HFF-Myc (cell line): ENCODE data around the gene LELP1.
"Not testable (repeated sequence)": the region's sequence is repeated elsewhere in the genome, so short reads cannot be mapped to it uniquely, and the experiment has no call there.

Experiments
- DNase-seq: peaks from one replicate; pipeline ENCODE4 v3.0.0-alpha.2; 2011; ENCODE audit warnings: low read depth; ENCODE audit errors: extremely low read depth
- H3K4me3 ChIP-seq: replicated peaks from 2 replicates; pipeline ENCODE4 v1.5.1; 2011; ENCODE audit warnings: low read depth, mild to moderate bottlenecking, control low read depth, low read length
- TF ChIP-seq, protein P1 (sequence below): IDR thresholded peaks from 2 replicates; pipeline ENCODE4 v1.5.1; 2012; ENCODE audit warnings: mild to moderate bottlenecking, low read depth, low read length, control low read depth; ENCODE audit errors: missing control alignments

LELP1 gene

DNA sequence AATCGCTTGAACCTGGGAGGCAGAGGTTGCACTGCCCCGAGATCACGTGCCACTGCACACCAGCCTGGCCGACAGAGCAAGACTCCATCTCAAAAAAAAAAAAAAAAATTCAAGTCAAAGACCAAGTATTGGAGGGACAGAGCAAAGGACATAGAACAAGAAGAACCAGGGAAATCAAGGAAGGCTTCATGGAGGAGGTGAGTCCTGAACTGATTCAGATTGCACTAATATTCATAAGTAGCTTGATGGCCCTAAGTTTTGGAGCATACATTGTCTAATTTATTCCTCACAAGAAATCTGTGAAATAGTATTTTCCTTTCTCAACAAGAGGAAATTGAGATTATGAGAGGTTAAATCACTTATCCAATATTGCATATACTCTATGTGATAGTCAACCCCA is 10.3 kb downstream of the LELP1 start:
- H3K4me3 ChIP-seq, result no peak overlapping the region
- no peak for DNase-seq
- TF ChIP-seq, protein P1, sequence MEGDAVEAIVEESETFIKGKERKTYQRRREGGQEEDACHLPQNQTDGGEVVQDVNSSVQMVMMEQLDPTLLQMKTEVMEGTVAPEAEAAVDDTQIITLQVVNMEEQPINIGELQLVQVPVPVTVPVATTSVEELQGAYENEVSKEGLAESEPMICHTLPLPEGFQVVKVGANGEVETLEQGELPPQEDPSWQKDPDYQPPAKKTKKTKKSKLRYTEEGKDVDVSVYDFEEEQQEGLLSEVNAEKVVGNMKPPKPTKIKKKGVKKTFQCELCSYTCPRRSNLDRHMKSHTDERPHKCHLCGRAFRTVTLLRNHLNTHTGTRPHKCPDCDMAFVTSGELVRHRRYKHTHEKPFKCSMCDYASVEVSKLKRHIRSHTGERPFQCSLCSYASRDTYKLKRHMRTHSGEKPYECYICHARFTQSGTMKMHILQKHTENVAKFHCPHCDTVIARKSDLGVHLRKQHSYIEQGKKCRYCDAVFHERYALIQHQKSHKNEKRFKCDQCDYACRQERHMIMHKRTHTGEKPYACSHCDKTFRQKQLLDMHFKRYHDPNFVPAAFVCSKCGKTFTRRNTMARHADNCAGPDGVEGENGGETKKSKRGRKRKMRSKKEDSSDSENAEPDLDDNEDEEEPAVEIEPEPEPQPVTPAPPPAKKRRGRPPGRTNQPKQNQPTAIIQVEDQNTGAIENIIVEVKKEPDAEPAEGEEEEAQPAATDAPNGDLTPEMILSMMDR, result no peak

DNA sequence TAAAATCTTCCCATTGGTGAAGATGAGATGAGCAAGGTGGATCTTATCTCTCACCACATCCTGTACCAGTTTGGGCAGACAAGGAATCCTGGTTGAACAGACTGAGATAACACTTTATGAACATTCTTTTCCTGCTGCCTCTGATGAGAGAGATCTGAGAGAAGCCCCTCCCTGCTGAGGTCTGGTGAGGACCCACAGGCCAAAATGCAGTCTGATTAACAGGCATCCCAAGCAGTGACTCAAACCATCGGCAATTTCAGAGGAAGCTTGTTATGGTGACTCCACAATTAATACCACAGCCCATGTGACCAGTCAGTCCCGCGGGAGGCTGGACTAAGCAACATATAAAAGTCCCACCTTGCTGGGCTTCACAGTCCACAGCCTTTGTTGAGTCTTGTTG is 14.0 kb downstream of the LELP1 start, which contains the start of gene PRR9:
Gene PRR9 (plus strand): TSS at position 373 of the 400 bp plus-strand sequence. CDS start 561 bp downstream, outside the sequence.
- no peak within 1 kb of the TSS for H3K4me3 ChIP-seq
- no peak for DNase-seq
- TF ChIP-seq, protein P1, result no peak

DNA sequence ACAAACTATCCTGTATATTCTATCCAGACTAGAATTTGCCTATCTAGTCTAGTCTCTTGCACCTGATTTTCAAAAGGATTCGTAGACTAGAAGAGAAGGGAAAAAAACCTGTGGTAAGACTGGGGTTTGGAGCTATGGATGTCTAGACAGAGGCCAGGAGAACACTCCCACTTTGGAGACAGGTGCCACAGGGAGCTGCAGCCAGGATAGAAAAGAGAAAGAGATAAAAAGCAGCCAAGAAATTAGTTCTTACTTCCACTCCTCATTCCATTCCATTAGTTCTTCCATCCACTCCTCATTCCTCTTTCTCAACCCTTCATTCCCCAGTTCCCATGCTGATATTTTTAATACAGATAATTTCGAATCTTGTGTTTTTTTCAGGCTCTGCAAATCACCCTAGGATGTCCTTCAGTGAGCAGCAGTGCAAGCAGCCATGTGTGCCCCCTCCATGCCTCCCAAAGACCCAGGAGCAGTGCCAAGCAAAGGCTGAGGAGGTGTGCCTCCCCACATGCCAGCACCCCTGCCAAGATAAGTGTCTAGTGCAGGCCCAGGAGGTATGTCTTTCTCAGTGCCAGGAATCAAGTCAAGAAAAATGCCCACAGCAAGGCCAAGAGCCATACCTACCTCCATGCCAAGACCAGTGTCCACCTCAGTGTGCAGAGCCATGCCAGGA is 14.7 kb downstream of the LELP1 start:
- DNase-seq, result no peak
- TF ChIP-seq, protein P1, result no peak
- no peak overlapping the region for H3K4me3 ChIP-seq

DNA sequence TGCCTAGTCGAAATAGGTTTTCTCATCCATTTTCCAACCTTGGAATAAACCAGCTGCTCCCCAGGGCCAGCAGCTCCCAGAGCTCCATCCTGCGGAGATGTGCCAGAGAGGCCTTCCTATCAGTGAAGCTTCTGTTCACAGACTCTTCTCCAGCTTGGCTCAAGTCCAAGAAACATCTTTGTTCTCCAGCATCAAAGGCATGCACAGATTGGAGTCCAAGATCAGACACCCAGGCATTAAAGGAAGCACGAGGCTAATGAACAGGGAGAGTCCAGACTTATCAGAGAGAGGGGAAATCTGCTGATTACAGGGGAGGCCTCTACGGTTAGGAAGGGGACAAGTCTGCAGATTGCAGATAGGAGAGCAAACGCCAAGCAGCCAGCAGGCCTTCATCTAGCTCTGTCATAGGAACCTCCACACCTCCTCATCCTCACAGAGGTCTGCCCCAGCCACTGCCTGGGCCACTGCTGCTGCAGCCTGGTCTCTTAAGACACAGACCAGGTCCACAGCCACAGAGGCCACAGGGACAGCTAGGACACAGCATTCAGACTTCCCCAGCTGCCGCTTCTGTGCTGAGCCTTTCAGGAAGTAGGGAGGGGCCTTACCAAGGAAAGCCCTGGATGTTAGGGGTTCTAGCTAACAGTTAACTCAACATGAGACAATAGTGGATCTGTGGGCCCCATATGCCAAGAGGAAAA is 17.5 kb downstream of the LELP1 start:
- TF ChIP-seq, protein P1, result no peak
- no peak overlapping the region for H3K4me3 ChIP-seq
- no peak for DNase-seq

DNA sequence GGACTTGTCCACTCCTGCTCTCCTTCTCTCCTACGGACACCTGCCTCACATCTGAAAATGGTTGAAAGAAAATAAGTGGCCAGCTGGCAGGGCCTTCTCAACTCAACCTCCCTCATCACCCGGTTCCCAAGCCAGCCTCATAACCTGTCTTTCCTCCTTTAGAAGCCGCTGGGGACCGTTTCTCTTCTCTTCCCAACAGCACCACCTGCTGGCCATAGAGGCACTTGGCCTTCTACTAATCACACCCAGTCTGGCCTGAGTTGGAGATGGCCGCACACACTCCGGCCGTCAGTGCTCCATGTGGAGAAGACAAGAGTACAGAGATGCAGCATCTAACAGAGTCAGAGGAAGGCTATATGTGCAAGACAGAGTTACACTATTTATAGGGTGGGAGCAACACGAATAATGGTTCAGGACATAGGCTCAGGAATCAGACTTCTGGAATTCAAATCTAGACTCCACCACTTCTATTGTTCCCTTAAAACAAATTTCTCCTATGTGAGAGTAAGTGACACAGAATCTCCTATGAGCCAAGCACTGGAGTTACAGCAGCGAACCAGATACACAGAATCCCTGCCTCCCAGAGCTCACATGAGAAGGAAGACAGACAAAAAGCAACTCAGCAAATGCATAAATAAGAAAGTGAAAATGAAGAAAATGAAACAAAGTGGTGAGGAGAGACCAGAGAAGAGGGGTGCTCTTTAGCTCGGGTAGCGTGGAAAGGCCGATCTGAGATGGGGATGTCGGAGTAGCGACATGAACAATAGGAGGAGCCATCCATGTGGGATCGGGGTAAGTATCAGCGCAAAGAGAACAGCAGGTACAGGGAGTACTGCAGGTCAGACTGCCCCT is 20.0 kb downstream of the LELP1 start:
- TF ChIP-seq, protein P1, result peak; percentile 57
- DNase-seq, result peak; percentile 1
- not testable (repeated sequence) for H3K4me3 ChIP-seq

DNA sequence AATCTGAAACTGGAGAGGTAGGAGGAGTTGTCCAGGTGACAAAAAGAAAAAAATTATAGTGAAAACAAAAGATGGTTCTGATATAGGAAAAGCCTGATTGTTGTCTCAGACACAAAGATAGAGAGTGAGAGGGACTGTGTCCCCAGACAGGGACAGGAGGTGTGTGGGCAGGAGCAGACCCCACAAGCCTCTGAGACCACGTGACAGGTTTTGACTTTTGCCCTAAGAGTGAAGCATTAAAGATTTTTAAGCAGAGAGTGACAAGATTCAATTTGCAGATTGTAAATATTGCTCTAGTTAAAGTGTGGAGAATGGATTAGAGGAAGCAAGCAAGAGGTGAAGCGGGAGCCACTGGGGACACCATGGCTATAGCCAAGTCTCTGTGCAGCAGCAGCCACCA is 24.6 kb downstream of the LELP1 start:
- no peak for DNase-seq
- H3K4me3 ChIP-seq, result no peak overlapping the region
- TF ChIP-seq, protein P1, result no peak
